HepG2 (cell line): ENCODE data around the gene MYO3B. TPM values are rescaled to one million over a fixed set of nuclear protein-coding genes. Genes with fewer than 3 reads are reported as not detected.
A peak's percentile ranks its signal among the peaks of the same experiment; 100 is the strongest.

Experiments
- ATAC-seq: fragments of 200-7000 bp; cut with Tn5 transposase; 3 replicates; pipeline ENCODE4 v1.9.1; 2020; ENCODE audit warnings: mild to moderate bottlenecking, moderate library complexity
- BruUV-seq: library from RNA; stranded (reverse); fragments of 400-500 nt; replicated peaks from 2 replicates; lab custom pipeline; 2021; lab: Mats Ljungman, UMichigan
- CTCF ChIA-PET: fragments of 300-600 bp; formaldehyde crosslinking; extraction: SDS; loops from one replicate; lab custom pipeline; 2021; ENCODE audit warnings: low total read pairs, inconsistent platforms, low intra/inter-chr PET ratio; lab: Yijun Ruan, JAX
- POLR2A ChIA-PET: fragments of 350-600 bp; sonication (Branson Sonifier 250); formaldehyde crosslinking; loops from one replicate; lab custom pipeline; 2020; ENCODE audit warnings: antibody characterized with exemption, inconsistent platforms; lab: Yijun Ruan, JAX
- DNase-seq: peaks from one replicate; pipeline ENCODE4 v3.0.0-alpha.2; 2015; ENCODE audit warnings: low spot score
- FAIRE-seq: peaks from 3 replicates; lab custom pipeline; 2011; peaks lifted over from hg19 to GRCh38; lab: Jason Lieb, UNC
- H2AFZ ChIP-seq: one replicate; pipeline ENCODE4 v1.6.1; 2011; ENCODE audit warnings: low read length, inconsistent platforms
- H3K27ac ChIP-seq: fragments of 300-600 bp; 3 replicates; pipeline ENCODE4 v1.8.0; 2011; ENCODE audit warnings: mixed run types, mild to moderate bottlenecking, mixed read lengths, low read length, inconsistent platforms; ENCODE audit not compliant: insufficient read depth; ENCODE audit errors: extremely low read length
- H3K27me3 ChIP-seq, 2 experiments: fragments of 200-600 bp in 1 of 2; 2 replicates in 1 of 2; 3 replicates in 1 of 2; pipeline versions ENCODE4 v1.6.0 to v1.8.0; 2011; ENCODE audit warnings: low read length in 2 of 2, mild to moderate bottlenecking in 2 of 2, moderate library complexity in 2 of 2, inconsistent platforms in 1 of 2; ENCODE audit not compliant: insufficient read depth in 2 of 2, control insufficient read depth in 1 of 2
- H3K36me3 ChIP-seq, 2 experiments: fragments of 200-600 bp in 1 of 2; replicated peaks in 1 of 2; 2 replicates in 1 of 2; 3 replicates in 1 of 2; pipeline versions ENCODE4 v1.5.1 to v1.8.0; 2011; ENCODE audit warnings: low read length in 2 of 2, inconsistent platforms in 1 of 2; ENCODE audit not compliant: insufficient read depth in 2 of 2, control insufficient read depth in 1 of 2
- H3K4me1 ChIP-seq: 2 replicates; pipeline ENCODE4 v1.5.1; 2012; ENCODE audit warnings: low read length, inconsistent platforms; ENCODE audit not compliant: insufficient read depth
- H3K4me2 ChIP-seq: 2 replicates; pipeline ENCODE4 v1.6.0; 2011; ENCODE audit warnings: low read depth, low read length, inconsistent platforms
- H3K4me3 ChIP-seq, 3 experiments: fragments of 200-600 bp in 1 of 3; sonication (generic), shearing (Covaris generic) in 1 of 3; replicated peaks in 1 of 3; 2 replicates each; pipeline ENCODE4 v1.5.1; 2011 to 2016; ENCODE audit warnings: low read length in 3 of 3, inconsistent platforms in 2 of 3, low read depth in 2 of 3, mild to moderate bottlenecking in 2 of 3, control low read depth in 1 of 3, mixed read lengths in 1 of 3; ENCODE audit not compliant: insufficient read depth in 1 of 3
- H3K79me2 ChIP-seq: one replicate; pipeline ENCODE4 v1.6.1; 2011; ENCODE audit warnings: low read length, inconsistent platforms; ENCODE audit not compliant: insufficient read depth
- H3K9ac ChIP-seq: 2 replicates; pipeline ENCODE4 v1.6.0; 2011; ENCODE audit warnings: mild to moderate bottlenecking, low read depth, low read length, inconsistent platforms; ENCODE audit not compliant: insufficient read depth
- H3K9me3 ChIP-seq: 2 replicates; pipeline ENCODE4 v1.5.1; 2012; ENCODE audit warnings: mild to moderate bottlenecking, low read length
- H4K20me1 ChIP-seq: 2 replicates; pipeline ENCODE4 v1.6.0; 2011; ENCODE audit warnings: inconsistent platforms, mild to moderate bottlenecking, low read length, moderate library complexity; ENCODE audit not compliant: insufficient read depth
- GPBP1L1 ChIP-seq: sonication (generic); formaldehyde crosslinking; IDR thresholded peaks from 2 replicates; pipeline ENCODE4 v1.5.0; 2020; ENCODE audit warnings: mild to moderate bottlenecking, missing genetic modification reagents
- SMAD3 ChIP-seq: sonication (generic); formaldehyde crosslinking; IDR thresholded peaks from 2 replicates; pipeline ENCODE4 v1.4.0; 2020; ENCODE audit warnings: missing genetic modification reagents
- ZNF280D ChIP-seq: sonication (generic); formaldehyde crosslinking; IDR thresholded peaks from 2 replicates; pipeline ENCODE4 v1.5.1; 2020; ENCODE audit warnings: mild to moderate bottlenecking, missing genetic modification reagents
- ZNF30 ChIP-seq: sonication (generic); formaldehyde crosslinking; IDR thresholded peaks from 2 replicates; pipeline ENCODE4 v1.5.0; 2020; ENCODE audit warnings: mild to moderate bottlenecking, missing genetic modification reagents
- ZNF317 ChIP-seq: sonication (generic); formaldehyde crosslinking; IDR thresholded peaks from 2 replicates; pipeline ENCODE4 v1.5.0; 2020; ENCODE audit warnings: mild to moderate bottlenecking, missing genetic modification reagents
- ZNF639 ChIP-seq: conservative IDR thresholded peaks from 2 replicates; pipeline ENCODE4 v1.6.1; 2018; ENCODE audit warnings: missing genetic modification reagents
- ZNF678 ChIP-seq: sonication (generic); formaldehyde crosslinking; IDR thresholded peaks from 2 replicates; pipeline ENCODE4 v1.4.0; 2020; ENCODE audit warnings: mild to moderate bottlenecking, missing genetic modification reagents
- ZNF766 ChIP-seq: sonication (generic); formaldehyde crosslinking; IDR thresholded peaks from 2 replicates; pipeline ENCODE4 v1.5.0; 2020; ENCODE audit warnings: missing genetic modification reagents, borderline replicate concordance
- WGBS: methylation state at CpG from one replicate; pipeline ENCODE4 v1.1.6; 2017; ENCODE audit warnings: low lambda C conversion rate; 5-methylcytosine and 5-hydroxymethylcytosine counted together
- in situ Hi-C: cut with HindIII; loops from 2 replicates; pipeline ENCODE4 v1.10.0; 2017; ENCODE audit warnings: low pct_unique_long_range_greater_than_20kb; ENCODE audit not compliant: extremely low pct_ligation_motif_present
- intact Hi-C: fragments of 100-400 bp; cut with micrococcal nuclease; formaldehyde crosslinking; loops from one replicate; pipeline ENCODE4 v1.10.0; 2022; ENCODE audit not compliant: unreplicated experiment
- polyA plus RNA-seq, 8 experiments: library from polyadenylated mRNA; depleted of rRNA in 3 of 8; stranded (reverse) in 7 of 8; unstranded in 1 of 8; fragments of >200 nt; fragmentation: Illumina TruSeq in 4 of 8; extraction: Trizol in 4 of 8; gene quantifications; 2 replicates each; pipeline versions ENCODE4 v1.2.1 to v1.2.3, GENCODE V29; 2011 to 2016; ENCODE audit warnings: low read depth in 4 of 8, missing spikeins in 1 of 8, mixed read lengths in 1 of 8; ENCODE audit not compliant: insufficient read depth in 1 of 8
- total RNA-seq, 5 experiments: library from RNA; depleted of rRNA; stranded (reverse); fragments of >200 nt; fragmentation: Illumina TruSeq; extraction: Trizol; gene quantifications; 2 replicates each; pipeline ENCODE4 v1.2.3, GENCODE V29; 2016; ENCODE audit warnings: low read depth in 1 of 5

MYO3B gene
- total and polyA plus RNA-seq, 2 of the 13 experiments (the other 11 are each of a cell fraction or from before 2014, with no cell fraction given), result 0.01 TPM; not detected in 1

GRCh38 chr2:170336408-170336807 lies 158.5 kb downstream of the MYO3B start (continued):
- no peak for TF ChIP-seq GPBP1L1
- TF ChIP-seq ZNF766 (CRISPR knock-in tag), result no peak
- no peak for TF ChIP-seq ZNF639
- TF ChIP-seq ZNF678 (CRISPR knock-in tag), result no peak
- TF ChIP-seq ZNF280D, result no peak
- TF ChIP-seq, all 625 proteins: peak for 0

GRCh38 chr2:170336916-170337315 lies 159.0 kb downstream of the MYO3B start:
- no peak for FAIRE-seq
- Histone ChIP-seq H3K36me3 (no peaks in the 10 kb centered on the region), H4K20me1 (no peaks in the 10 kb centered on the region), H3K27ac (no peak overlapping the region)
- POLR2A ChIA-PET, result no interaction called here
- in situ Hi-C loops, result no loop called here
- BruUV-seq, result no TSS peak
- peak; percentile 66; the same call in 1 of the 2 replicates for TF ChIP-seq ZNF317 (CRISPR knock-in tag)
- no peak for TF ChIP-seq SMAD3 (CRISPR knock-in tag)
- TF ChIP-seq ZNF30 (CRISPR knock-in tag), result no peak
- TF ChIP-seq, all 625 proteins: peak for 1
- Histone ChIP-seq H3K9ac (no peak overlapping the region), H3K4me2 (no peak overlapping the region), H2AFZ (no peak overlapping the region), H3K9me3 (no peaks in the 10 kb centered on the region), H3K79me2 (no peaks in the 10 kb centered on the region), H3K27me3 (peaks cover 0 to 12% of the 10 kb centered on the region in 2 experiments; a peak in 2 of 5 replicates), H3K4me1 (no peaks in the 10 kb centered on the region), H3K4me3 (no peak overlapping the region)
- no peak for DNase-seq
- intact Hi-C loops, result no loop called here
- ATAC-seq, result no peak
- 0% methylated on average over 2 of the region's 2 CpGs for WGBS
- CTCF ChIA-PET, result no interaction called here
